Heart right ventricle (tissue), 16 donors: ENCODE results near the gene VENTX. TPM values are rescaled to one million over a fixed set of nuclear protein-coding genes. Genes with fewer than 3 reads are reported as not detected.

Experiments used
- ATAC-seq, 8 donors: fragments of 200-7000 bp; cut with Tn5 transposase; one replicate each; pipeline ENCODE4 v1.9.1; 2020; ENCODE audit warnings: mild to moderate bottlenecking in 8 of 8, moderate library complexity in 8 of 8, moderate number of reproducible peaks in 1 of 8
- DNase-seq, 2 donors: peaks; one replicate each; pipeline ENCODE4 v3.0.0-alpha.2; 2020
- H3K27ac ChIP-seq, 10 donors: fragments of 200-600 bp; sonication (generic) in 2 of 10; one replicate each; pipeline versions ENCODE4 v1.5.0 to v1.8.0; 2020 to 2022; ENCODE audit warnings: mild to moderate bottlenecking in 3 of 10
- H3K27me3 ChIP-seq, 7 donors: fragments of 200-600 bp; one replicate each; pipeline ENCODE4 v1.8.0; 2021 to 2022; ENCODE audit warnings: mild to moderate bottlenecking in 2 of 7
- H3K36me3 ChIP-seq, 9 donors: fragments of 200-600 bp; sonication (generic) in 1 of 9; one replicate each; pipeline versions ENCODE4 v1.5.0 to v1.8.0; 2020 to 2022; ENCODE audit warnings: mild to moderate bottlenecking in 2 of 9
- H3K4me1 ChIP-seq, 9 donors: fragments of 200-600 bp; sonication (generic) in 1 of 9; one replicate each; pipeline versions ENCODE4 v1.5.0 to v1.8.0; 2020 to 2022; ENCODE audit warnings: mild to moderate bottlenecking in 4 of 9
- H3K4me3 ChIP-seq, 10 donors: fragments of 200-600 bp; sonication (generic) in 2 of 10; one replicate each; pipeline versions ENCODE4 v1.5.0 to v1.8.0; 2020 to 2022; ENCODE audit warnings: mild to moderate bottlenecking in 7 of 10, moderate library complexity in 2 of 10
- H3K9me3 ChIP-seq, 11 donors: fragments of 200-600 bp in 10 of 11; sonication (generic) in 2 of 11; one replicate each; pipeline versions ENCODE4 v1.5.0 to v1.8.0; 2013 to 2022; ENCODE audit warnings: mild to moderate bottlenecking in 2 of 11, control low read depth in 1 of 11, moderate library complexity in 1 of 11
- WGBS, 2 donors: extraction: QIAGEN DNeasy Blood & Tissue Kit; methylation state at CpG; one replicate each; pipeline ENCODE4 v1.1.7; 2013; ENCODE audit warnings: inconsistent platforms in 1 of 2; 5-methylcytosine and 5-hydroxymethylcytosine counted together
- intact Hi-C, 10 donors: fragments of 100-400 bp; cut with DNase I; formaldehyde crosslinking; loops; one replicate each; pipeline versions ENCODE4 v1.11.1 to v1.14.2; 2022
- polyA plus RNA-seq, 2 donors: library from polyadenylated mRNA; stranded (reverse); fragments of 200-250 nt; gene quantifications; one replicate each; pipeline ENCODE4 v1.2.3, GENCODE V29; 2013
- total RNA-seq, 10 donors: library from RNA; stranded (reverse); fragmentation: NEBNext Ultra II Directional in 3 of 10; extraction: Animal tissue kit (Norgen Biotek cat#: 25700) in 3 of 10; gene quantifications; one replicate each; pipeline versions ENCODE4 v1.2.1 to v1.2.4, GENCODE V29; 2021 to 2023
- TF ChIP-seq, protein P1 (sequence below), 9 donors: fragments of 200-600 bp; sonication (generic) in 2 of 9; IDR thresholded peaks; one replicate each; pipeline versions ENCODE4 v1.5.0 to v1.8.0; 2021 to 2022; ENCODE audit warnings: antibody characterized with exemption in 9 of 9, mild to moderate bottlenecking in 5 of 9, moderate library complexity in 1 of 9
- donor health status: Arrhythmogenic right ventricular cardiomyopathy.
- donor health status: ischemic (EF 13 %, LVEDD 7.1; RV severe dilation, severe dysfunction).
- donor health status: healthy with polysubstance abuse.
- donor health status: DM: no; HTN: yes; CAD: no.
- donor health status: DM: no; HTN: no; CAD: no.
- donor health status: ischemic (EF 25% LVEDD 6.9; RV normal size, moderate dysfunction).
- donor health status: ischemic (EF 25% LVEDD 5.7; RV mildly dilated, moderate dysfunction).
- donor health status: healthy.
- donor health status: DM: yes; HTN: yes; CAD: no.
- donor health status: Ischemic cardiomyopathy.
- donor health status: ischemic (EF 35%, LVEDD 5.7; RV mildly dilated, moderate dysfunction).
- donor health status: nonischemic (EF 11% LVEDD 7.7; RV severe dilation, severe dysfunction).
- donor health status: DM: yes; HTN: yes; CAD: no.
- donor health status: PGD.
- donor health status: ischemic (EF 29% LVEDD 5.4; RV normal size, mild dysfunction).
- donor health status: nonischemic (EF 23%, LVEDD 6.1; RV moderate dilation, normal function).

VENTX gene
- total and polyA plus RNA-seq, 12 donors = 0.19 to 1.5 (median 0.64) TPM; not detected in 1

DNA sequence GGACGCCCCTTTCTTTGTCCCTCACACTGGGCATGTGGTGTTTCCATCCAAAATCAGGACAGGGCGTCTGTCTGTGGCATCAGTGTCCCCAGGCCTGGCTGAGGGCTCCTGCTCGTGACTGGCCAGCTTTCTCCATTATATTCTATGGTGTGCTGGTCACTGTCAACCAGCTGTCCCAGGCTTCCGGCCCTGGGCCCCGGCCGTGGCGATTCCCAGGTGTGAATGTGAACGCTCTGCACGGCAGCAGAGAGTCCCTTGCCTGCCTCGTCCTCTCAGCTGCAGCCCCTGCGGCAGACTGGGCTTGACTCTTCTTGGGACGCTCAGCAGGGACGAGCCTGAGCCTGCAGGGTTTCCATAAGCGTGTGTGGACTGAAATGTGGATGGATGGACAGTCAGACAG lies 13.6 kb upstream of the VENTX start:
- no peaks in the 10 kb centered on the region for H3K36me3 ChIP-seq
- H3K9me3 ChIP-seq = no peaks in the 10 kb centered on the region
- peaks cover 4 to 73% (median 70%) of the 10 kb centered on the region in 7 donors for H3K27me3 ChIP-seq
- ATAC-seq = no peak
- no peaks in the 10 kb centered on the region for H3K4me1 ChIP-seq
- WGBS, 2 donors = 40 to 47% methylated on average over 14 of the region's 14 CpGs
- no peak for DNase-seq
- TF ChIP-seq, protein P1, sequence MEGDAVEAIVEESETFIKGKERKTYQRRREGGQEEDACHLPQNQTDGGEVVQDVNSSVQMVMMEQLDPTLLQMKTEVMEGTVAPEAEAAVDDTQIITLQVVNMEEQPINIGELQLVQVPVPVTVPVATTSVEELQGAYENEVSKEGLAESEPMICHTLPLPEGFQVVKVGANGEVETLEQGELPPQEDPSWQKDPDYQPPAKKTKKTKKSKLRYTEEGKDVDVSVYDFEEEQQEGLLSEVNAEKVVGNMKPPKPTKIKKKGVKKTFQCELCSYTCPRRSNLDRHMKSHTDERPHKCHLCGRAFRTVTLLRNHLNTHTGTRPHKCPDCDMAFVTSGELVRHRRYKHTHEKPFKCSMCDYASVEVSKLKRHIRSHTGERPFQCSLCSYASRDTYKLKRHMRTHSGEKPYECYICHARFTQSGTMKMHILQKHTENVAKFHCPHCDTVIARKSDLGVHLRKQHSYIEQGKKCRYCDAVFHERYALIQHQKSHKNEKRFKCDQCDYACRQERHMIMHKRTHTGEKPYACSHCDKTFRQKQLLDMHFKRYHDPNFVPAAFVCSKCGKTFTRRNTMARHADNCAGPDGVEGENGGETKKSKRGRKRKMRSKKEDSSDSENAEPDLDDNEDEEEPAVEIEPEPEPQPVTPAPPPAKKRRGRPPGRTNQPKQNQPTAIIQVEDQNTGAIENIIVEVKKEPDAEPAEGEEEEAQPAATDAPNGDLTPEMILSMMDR (IDR thresholded peaks at IDR 0.05) = no peak
- intact Hi-C loops = no loop called here
- H3K4me3 ChIP-seq = no peak overlapping the region
- no peak overlapping the region for H3K27ac ChIP-seq

DNA sequence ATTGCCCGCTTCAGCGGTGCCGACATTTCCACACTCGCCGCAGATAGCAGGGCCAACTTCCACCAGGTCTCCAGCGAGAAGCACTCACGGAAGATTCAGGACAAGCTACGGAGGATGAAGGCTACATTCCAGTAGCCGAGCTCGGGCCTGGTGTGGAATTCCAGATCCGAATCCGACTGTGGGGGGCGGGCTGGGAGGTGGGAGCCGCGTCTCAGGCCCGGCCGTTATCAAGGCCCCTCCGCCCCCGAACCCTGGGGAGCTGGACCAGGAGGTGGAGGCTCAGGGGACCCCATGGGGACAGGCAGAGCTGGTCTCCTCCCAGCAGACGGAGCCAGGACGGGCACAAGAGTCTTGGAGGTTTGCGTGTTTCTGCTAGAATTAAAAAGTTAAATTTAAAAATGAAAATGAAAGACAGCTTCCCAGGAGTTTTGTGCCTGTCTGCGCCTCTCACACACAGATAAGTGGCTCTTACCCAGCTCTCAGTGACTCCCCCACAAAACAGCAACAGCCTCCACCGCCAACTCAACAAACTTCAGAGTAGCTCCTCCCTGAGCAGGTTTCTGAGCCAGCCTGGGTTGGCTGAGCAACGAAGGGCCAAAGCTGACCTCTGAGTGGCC lies 12.8 kb upstream of the VENTX start:
- ATAC-seq (no peak), DNase-seq (no peak)
- TF ChIP-seq, protein P1 (IDR thresholded peaks at IDR 0.05) = no peak
- Histone ChIP-seq H3K27me3 (peaks cover 6 to 73% (median 70%) of the 10 kb centered on the region in 7 donors), H3K27ac (no peak overlapping the region), H3K36me3 (no peaks in the 10 kb centered on the region), H3K4me1 (peaks cover 0 to 5% (median 0%) of the 10 kb centered on the region in 9 donors), H3K4me3 (peak overlapping the region in 2 of 10 donors; percentile 17 to 25), H3K9me3 (no peaks in the 10 kb centered on the region)
- intact Hi-C loops = no loop called here
- 23 to 32% methylated on average over 25 of the region's 25 CpGs for WGBS, 2 donors

DNA sequence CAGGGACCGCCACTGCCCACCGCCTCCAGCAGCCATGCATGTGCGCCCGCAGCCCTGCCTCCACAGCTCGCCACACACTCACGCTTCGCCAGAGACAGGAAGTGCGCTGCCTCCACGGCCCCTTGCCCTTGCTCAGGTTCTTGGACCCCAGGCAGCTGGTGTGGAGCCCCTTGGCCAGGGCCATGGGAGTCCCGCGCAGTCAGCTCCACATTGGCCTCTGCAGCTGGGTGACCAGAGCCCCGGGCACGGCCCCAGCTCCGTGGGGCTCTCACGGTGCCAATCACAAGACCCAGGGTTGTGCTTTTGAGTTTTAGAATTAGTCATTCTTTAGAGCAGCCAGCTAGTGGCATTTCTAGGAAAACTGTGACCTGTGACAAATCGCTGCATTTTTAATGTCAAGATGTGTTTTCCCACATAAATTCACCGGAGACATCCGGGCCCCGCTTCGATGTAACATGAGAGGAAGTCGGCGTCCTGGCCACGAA lies 11.9 kb upstream of the VENTX start:
- Histone ChIP-seq H3K9me3 (no peaks in the 10 kb centered on the region), H3K27me3 (peaks cover 14 to 77% (median 74%) of the 10 kb centered on the region in 7 donors), H3K36me3 (no peaks in the 10 kb centered on the region), H3K27ac (no peak overlapping the region), H3K4me1 (peaks cover 0 to 6% (median 0%) of the 10 kb centered on the region in 9 donors), H3K4me3 (no peak overlapping the region)
- no peak for DNase-seq
- TF ChIP-seq, protein P1 (IDR thresholded peaks at IDR 0.05) = no peak
- 83 to 84% methylated on average over 23 of the region's 23 CpGs for WGBS, 2 donors
- intact Hi-C loops = no loop called here
- ATAC-seq = no peak

DNA sequence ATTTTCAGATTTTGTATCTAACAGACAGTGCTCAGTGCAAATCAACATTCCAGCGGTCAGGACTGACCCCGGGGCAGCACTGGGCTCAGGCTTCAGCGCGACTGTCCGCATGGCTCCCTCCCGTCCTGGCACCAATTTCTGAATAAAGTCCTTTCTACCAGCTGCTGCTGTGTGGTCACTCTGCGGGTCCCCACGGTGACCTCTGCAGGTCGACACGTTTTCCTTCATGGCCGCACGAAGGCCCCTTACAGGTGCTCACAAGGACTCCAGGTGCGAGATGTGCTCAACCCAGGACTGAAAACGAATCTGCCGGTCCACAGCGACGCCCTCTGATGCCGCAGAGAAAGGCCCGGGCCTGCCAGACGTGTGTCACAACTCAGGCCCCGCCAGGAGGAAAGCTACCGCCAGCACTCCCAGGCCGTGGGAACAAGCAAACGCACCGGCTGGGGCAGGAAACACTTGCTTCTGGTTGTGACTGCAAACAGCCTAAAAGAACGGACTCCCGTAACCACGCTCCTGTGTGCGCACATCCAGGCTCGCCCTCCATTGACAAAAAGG lies 11.3 kb upstream of the VENTX start:
- Histone ChIP-seq H3K4me3 (no peak overlapping the region), H3K9me3 (no peaks in the 10 kb centered on the region), H3K36me3 (no peaks in the 10 kb centered on the region), H3K27ac (no peak overlapping the region), H3K4me1 (peaks cover 0 to 6% (median 0%) of the 10 kb centered on the region in 9 donors), H3K27me3 (peaks cover 14 to 77% (median 74%) of the 10 kb centered on the region in 7 donors)
- WGBS, 2 donors = 54 to 60% methylated on average over 30 of the region's 30 CpGs
- TF ChIP-seq, protein P1 (IDR thresholded peaks at IDR 0.05) = no peak
- DNase-seq = no peak
- intact Hi-C loops = no loop called here
- ATAC-seq = no peak
